ENCODE data around the gene CACNA1I. TPM values are rescaled to one million over a fixed set of nuclear protein-coding genes. Genes with fewer than 3 reads are reported as not detected.

CACNA1I gene
- polyA plus RNA-seq, 3 donors = 0.09 to 0.10 (median 0.09) TPM

GRCh38 chr22:39631381-39632286 lies 61.1 kb downstream of the CACNA1I start:
- DNase-seq (ENCODE audit: extremely low read depth in 1 of 11, low read depth in 9 of 11, low spot score in 4 of 11) = no peak

GRCh38 chr22:39634530-39635405 lies 64.2 kb downstream of the CACNA1I start:
- no peak for DNase-seq (ENCODE audit: extremely low read depth in 1 of 11, low read depth in 9 of 11, low spot score in 4 of 11)

- DNase-seq (ENCODE audit: extremely low read depth in 1 of 11, low read depth in 9 of 11, low spot score in 4 of 11) = no peak
These were observed 65.2 kb downstream of the CACNA1I start for GRCh38 chr22:39635719-39636118.

- no peak for DNase-seq (ENCODE audit: extremely low read depth in 1 of 11, low read depth in 9 of 11, low spot score in 4 of 11)
These were observed 68.4 kb downstream of the CACNA1I start for GRCh38 chr22:39638958-39639357.

GRCh38 chr22:39641660-39642310 lies 71.2 kb downstream of the CACNA1I start:
- no peak for DNase-seq (ENCODE audit: extremely low read depth in 1 of 11, low read depth in 9 of 11, low spot score in 4 of 11)

GRCh38 chr22:39643311-39644083 lies 72.9 kb downstream of the CACNA1I start:
- no peak for DNase-seq (ENCODE audit: extremely low read depth in 1 of 11, low read depth in 9 of 11, low spot score in 4 of 11)

GRCh38 chr22:39645532-39645931 lies 75.0 kb downstream of the CACNA1I start:
- no peak for DNase-seq (ENCODE audit: extremely low read depth in 1 of 11, low read depth in 9 of 11, low spot score in 4 of 11)

GRCh38 chr22:39646398-39647063 lies 76.0 kb downstream of the CACNA1I start:
- DNase-seq (ENCODE audit: extremely low read depth in 1 of 11, low read depth in 9 of 11, low spot score in 4 of 11) = no peak

GRCh38 chr22:39647836-39648629 lies 77.5 kb downstream of the CACNA1I start:
- no peak for DNase-seq (ENCODE audit: extremely low read depth in 1 of 11, low read depth in 9 of 11, low spot score in 4 of 11)

- peak in 1 of 11 donors; percentile 29 for DNase-seq (ENCODE audit: extremely low read depth in 1 of 11, low read depth in 9 of 11, low spot score in 4 of 11)
These were observed 78.0 kb downstream of the CACNA1I start for GRCh38 chr22:39648630-39648950.

- no peak for DNase-seq (ENCODE audit: extremely low read depth in 1 of 11, low read depth in 9 of 11, low spot score in 4 of 11)
These were observed 79.0 kb downstream of the CACNA1I start for GRCh38 chr22:39649500-39650089.

GRCh38 chr22:39651053-39651996 lies 80.8 kb downstream of the CACNA1I start:
- DNase-seq (ENCODE audit: extremely low read depth in 1 of 11, low read depth in 9 of 11, low spot score in 4 of 11) = no peak

GRCh38 chr22:39652990-39653786 lies 82.6 kb downstream of the CACNA1I start:
- DNase-seq (ENCODE audit: extremely low read depth in 1 of 11, low read depth in 9 of 11, low spot score in 4 of 11) = no peak

- DNase-seq (ENCODE audit: extremely low read depth in 1 of 11, low read depth in 9 of 11, low spot score in 4 of 11) = no peak
These were observed 83.2 kb downstream of the CACNA1I start for GRCh38 chr22:39653787-39654077.

GRCh38 chr22:39654131-39654926 lies 83.8 kb downstream of the CACNA1I start:
- no peak for DNase-seq (ENCODE audit: extremely low read depth in 1 of 11, low read depth in 9 of 11, low spot score in 4 of 11)

All from renal cortex interstitium (tissue), 11 donors.